ENCODE measurements around the gene GNAS-AS1.

DNA sequence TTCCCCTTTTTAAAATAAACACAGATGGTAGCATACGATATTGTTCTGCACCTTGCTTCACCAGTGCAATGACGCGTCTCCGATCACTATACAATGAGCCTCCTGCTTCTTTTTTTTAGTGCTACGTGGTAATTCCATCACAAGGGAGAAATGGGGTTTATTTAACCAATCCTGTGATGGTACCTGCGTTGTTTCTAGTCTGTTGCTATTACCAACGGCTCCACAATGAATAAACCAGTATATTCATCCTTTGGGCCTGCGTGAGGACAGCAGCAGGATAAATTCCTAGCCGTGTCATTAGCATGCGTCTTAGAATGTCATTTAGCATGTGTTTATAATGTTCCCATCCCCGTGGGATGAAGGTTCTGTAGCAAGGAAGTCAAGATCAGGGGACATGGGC lies 42.9 kb downstream of the GNAS-AS1 start:
- TF ChIP-seq CTCF (IDR thresholded peaks at IDR 0.05) (no peak), POLR2A (IDR thresholded peaks at IDR 0.05) (no peak), POLR2AphosphoS5 (IDR thresholded peaks at IDR 0.05) (no peak)
